ENCODE results near the gene RPL13A. TPM values are rescaled to one million over a fixed set of nuclear protein-coding genes. Genes with fewer than 3 reads are reported as not detected.
A peak's percentile ranks its signal among the peaks of the same experiment; 100 is the strongest.

RPL13A gene
- total RNA-seq, 1 experiment from 2014 or later: 1,196 TPM

- peak; percentile 72 for ATAC-seq
- no peaks in the 10 kb centered on the region for H3K27me3 ChIP-seq (ENCODE audit: control insufficient read depth, insufficient read depth, low read length)
- BruUV-seq (replicated peaks): no TSS peak
- intact Hi-C loops (cut with micrococcal nuclease; ENCODE audit: unreplicated experiment) (no loop called here), in situ Hi-C loops (cut with HindIII; ENCODE audit: low pct_unique_long_range_greater_than_20kb, low sequenced_read_pairs) (no loop called here)
- POLR2A ChIA-PET: interaction anchor here (0.6 kb wide), 1 partner anchor 33 kb away, joined by 3 read pairs; no protein-coding TSS in a partner anchor
- H3K4me3 ChIP-seq (ENCODE audit: low read depth in 2 of 2, low read length in 2 of 2): peak overlapping the region; percentile 54 to 61
- no peak for TF ChIP-seq TCF7L2 (IDR thresholded peaks at IDR 0.05; ENCODE audit: low read depth, low read length)
- TF ChIP-seq SIN3A (IDR thresholded peaks at IDR 0.05; ENCODE audit: borderline replicate concordance, insufficient read depth, low read depth, low read length): no peak
- TF ChIP-seq POLR2AphosphoS5 (IDR thresholded peaks at IDR 0.05; ENCODE audit: low read depth, low read length): no peak
- no peak for TF ChIP-seq REST (IDR thresholded peaks at IDR 0.05; ENCODE audit: insufficient read depth in 1 of 2, low read depth in 2 of 2, low read length in 1 of 2)
- TF ChIP-seq CTCF (IDR thresholded peaks at IDR 0.05): no peak
- CTCF ChIA-PET: interaction anchor here (0.5 kb wide), 1 partner anchor 58 kb away, joined by 6 read pairs; no protein-coding TSS in a partner anchor
- no peak overlapping the region for H3K27ac ChIP-seq (ENCODE audit: low read length)
- no peaks in the 10 kb centered on the region for H3K36me3 ChIP-seq (ENCODE audit: control insufficient read depth, insufficient read depth, low read length)
- no peak for DNase-seq (ENCODE audit: low read depth, low spot score)
- no peaks in the 10 kb centered on the region for H3K9me3 ChIP-seq (ENCODE audit: control insufficient read depth, insufficient read depth, low read depth, low read length)
- H3K4me1 ChIP-seq (ENCODE audit: control insufficient read depth, insufficient read depth, low read length): no peaks in the 10 kb centered on the region
Observed at GRCh38 chr19:49513746-49514118, 26.3 kb downstream of the RPL13A start.

- POLR2A ChIA-PET: interaction anchor here (0.6 kb wide), 1 partner anchor 33 kb away, joined by 3 read pairs; no protein-coding TSS in a partner anchor
- no peak overlapping the region for H3K4me3 ChIP-seq (ENCODE audit: low read depth in 2 of 2, low read length in 2 of 2)
- in situ Hi-C loops (cut with HindIII; ENCODE audit: low pct_unique_long_range_greater_than_20kb, low sequenced_read_pairs): no loop called here
Observed at GRCh38 chr19:49514151-49514550, 26.7 kb downstream of the RPL13A start.

GRCh38 chr19:49515767-49516166 is 28.4 kb downstream of the RPL13A start:
- DNase-seq (ENCODE audit: low read depth, low spot score): no peak
- intact Hi-C loops (cut with micrococcal nuclease; ENCODE audit: unreplicated experiment): no loop called here
- ATAC-seq: no peak
- Histone ChIP-seq H3K4me3 (ENCODE audit: low read depth in 2 of 2, low read length in 2 of 2) (no peak overlapping the region), H3K4me1 (ENCODE audit: control insufficient read depth, insufficient read depth, low read length) (no peaks in the 10 kb centered on the region), H3K27ac (ENCODE audit: low read length) (no peak overlapping the region), H3K36me3 (ENCODE audit: control insufficient read depth, insufficient read depth, low read length) (no peaks in the 10 kb centered on the region), H3K9me3 (ENCODE audit: control insufficient read depth, insufficient read depth, low read depth, low read length) (no peaks in the 10 kb centered on the region), H3K27me3 (ENCODE audit: control insufficient read depth, insufficient read depth, low read length) (no peaks in the 10 kb centered on the region)
- TF ChIP-seq REST (IDR thresholded peaks at IDR 0.05; ENCODE audit: insufficient read depth in 1 of 2, low read depth in 2 of 2, low read length in 1 of 2) (no peak), SIN3A (IDR thresholded peaks at IDR 0.05; ENCODE audit: borderline replicate concordance, insufficient read depth, low read depth, low read length) (no peak), POLR2AphosphoS5 (IDR thresholded peaks at IDR 0.05; ENCODE audit: low read depth, low read length) (no peak), CTCF (IDR thresholded peaks at IDR 0.05) (no peak), TCF7L2 (IDR thresholded peaks at IDR 0.05; ENCODE audit: low read depth, low read length) (no peak)
- POLR2A ChIA-PET: interaction anchor here (0.6 kb wide), 1 partner anchor 13 kb away, joined by 14 read pairs; no protein-coding TSS in a partner anchor
- CTCF ChIA-PET: no interaction called here
- BruUV-seq (replicated peaks): no TSS peak
- in situ Hi-C loops (cut with HindIII; ENCODE audit: low pct_unique_long_range_greater_than_20kb, low sequenced_read_pairs): no loop called here

More at GRCh38 chr19:49514151-49514550, 26.7 kb downstream of the RPL13A start:
- CTCF ChIA-PET: interaction anchor here (0.5 kb wide), 1 partner anchor 57 kb away, joined by 6 read pairs; no protein-coding TSS in a partner anchor
- Histone ChIP-seq H3K27ac (ENCODE audit: low read length) (no peak overlapping the region), H3K4me1 (ENCODE audit: control insufficient read depth, insufficient read depth, low read length) (no peaks in the 10 kb centered on the region), H3K36me3 (ENCODE audit: control insufficient read depth, insufficient read depth, low read length) (no peaks in the 10 kb centered on the region), H3K27me3 (ENCODE audit: control insufficient read depth, insufficient read depth, low read length) (no peaks in the 10 kb centered on the region), H3K9me3 (ENCODE audit: control insufficient read depth, insufficient read depth, low read depth, low read length) (no peaks in the 10 kb centered on the region)
- BruUV-seq (replicated peaks): no TSS peak
- intact Hi-C loops (cut with micrococcal nuclease; ENCODE audit: unreplicated experiment): no loop called here
- TF ChIP-seq POLR2AphosphoS5 (IDR thresholded peaks at IDR 0.05; ENCODE audit: low read depth, low read length): no peak
- no peak for ATAC-seq
- DNase-seq (ENCODE audit: low read depth, low spot score): no peak
